HepG2 (cell line): Measurements from ENCODE around the gene DNM3. TPM values are rescaled to one million over a fixed set of nuclear protein-coding genes. Genes with fewer than 3 reads are reported as not detected.

ENCODE experiments used
- ATAC-seq: fragments of 200-7000 bp; cut with Tn5 transposase; 3 replicates; pipeline ENCODE4 v1.9.1; 2020; ENCODE audit warnings: mild to moderate bottlenecking, moderate library complexity
- BruUV-seq: library from RNA; stranded (reverse); fragments of 400-500 nt; replicated peaks from 2 replicates; lab custom pipeline; 2021; lab: Mats Ljungman, UMichigan
- CTCF ChIA-PET: fragments of 300-600 bp; formaldehyde crosslinking; extraction: SDS; loops from one replicate; lab custom pipeline; 2021; ENCODE audit warnings: low total read pairs, inconsistent platforms, low intra/inter-chr PET ratio; lab: Yijun Ruan, JAX
- POLR2A ChIA-PET: fragments of 350-600 bp; sonication (Branson Sonifier 250); formaldehyde crosslinking; loops from one replicate; lab custom pipeline; 2020; ENCODE audit warnings: antibody characterized with exemption, inconsistent platforms; lab: Yijun Ruan, JAX
- DNase-seq: peaks from one replicate; pipeline ENCODE4 v3.0.0-alpha.2; 2015; ENCODE audit warnings: low spot score
- FAIRE-seq: peaks from 3 replicates; lab custom pipeline; 2011; peaks lifted over from hg19 to GRCh38; lab: Jason Lieb, UNC
- H2AFZ ChIP-seq: one replicate; pipeline ENCODE4 v1.6.1; 2011; ENCODE audit warnings: low read length, inconsistent platforms
- H3K27ac ChIP-seq: fragments of 300-600 bp; 3 replicates; pipeline ENCODE4 v1.8.0; 2011; ENCODE audit warnings: mixed run types, mild to moderate bottlenecking, mixed read lengths, low read length, inconsistent platforms; ENCODE audit not compliant: insufficient read depth; ENCODE audit errors: extremely low read length
- H3K27me3 ChIP-seq, 2 experiments: fragments of 200-600 bp in 1 of 2; 2 replicates in 1 of 2; 3 replicates in 1 of 2; pipeline versions ENCODE4 v1.6.0 to v1.8.0; 2011; ENCODE audit warnings: low read length in 2 of 2, mild to moderate bottlenecking in 2 of 2, moderate library complexity in 2 of 2, inconsistent platforms in 1 of 2; ENCODE audit not compliant: insufficient read depth in 2 of 2, control insufficient read depth in 1 of 2
- H3K36me3 ChIP-seq, 2 experiments: fragments of 200-600 bp in 1 of 2; replicated peaks in 1 of 2; 2 replicates in 1 of 2; 3 replicates in 1 of 2; pipeline versions ENCODE4 v1.5.1 to v1.8.0; 2011; ENCODE audit warnings: low read length in 2 of 2, inconsistent platforms in 1 of 2; ENCODE audit not compliant: insufficient read depth in 2 of 2, control insufficient read depth in 1 of 2
- H3K4me1 ChIP-seq: 2 replicates; pipeline ENCODE4 v1.5.1; 2012; ENCODE audit warnings: low read length, inconsistent platforms; ENCODE audit not compliant: insufficient read depth
- H3K4me2 ChIP-seq: 2 replicates; pipeline ENCODE4 v1.6.0; 2011; ENCODE audit warnings: low read depth, low read length, inconsistent platforms
- H3K4me3 ChIP-seq, 3 experiments: fragments of 200-600 bp in 1 of 3; sonication (generic), shearing (Covaris generic) in 1 of 3; replicated peaks in 1 of 3; 2 replicates each; pipeline ENCODE4 v1.5.1; 2011 to 2016; ENCODE audit warnings: low read length in 3 of 3, inconsistent platforms in 2 of 3, low read depth in 2 of 3, mild to moderate bottlenecking in 2 of 3, control low read depth in 1 of 3, mixed read lengths in 1 of 3; ENCODE audit not compliant: insufficient read depth in 1 of 3
- H3K79me2 ChIP-seq: one replicate; pipeline ENCODE4 v1.6.1; 2011; ENCODE audit warnings: low read length, inconsistent platforms; ENCODE audit not compliant: insufficient read depth
- H3K9ac ChIP-seq: 2 replicates; pipeline ENCODE4 v1.6.0; 2011; ENCODE audit warnings: mild to moderate bottlenecking, low read depth, low read length, inconsistent platforms; ENCODE audit not compliant: insufficient read depth
- H3K9me3 ChIP-seq: 2 replicates; pipeline ENCODE4 v1.5.1; 2012; ENCODE audit warnings: mild to moderate bottlenecking, low read length
- H4K20me1 ChIP-seq: 2 replicates; pipeline ENCODE4 v1.6.0; 2011; ENCODE audit warnings: inconsistent platforms, mild to moderate bottlenecking, low read length, moderate library complexity; ENCODE audit not compliant: insufficient read depth
- ARHGAP35 ChIP-seq: sonication (generic); formaldehyde crosslinking; IDR thresholded peaks from 2 replicates; pipeline ENCODE4 v1.9.0; 2022; ENCODE audit warnings: mild to moderate bottlenecking, inconsistent platforms, moderate library complexity, missing genetic modification reagents, borderline replicate concordance
- ATF7-NPFF ChIP-seq: sonication (generic); formaldehyde crosslinking; IDR thresholded peaks from 2 replicates; pipeline ENCODE4 v1.8.1; 2023; ENCODE audit warnings: mild to moderate bottlenecking, low read depth, missing genetic modification reagents, moderate library complexity
- CBX2 ChIP-seq, 2 experiments: fragments of 200-600 bp in 1 of 2; sonication (generic); formaldehyde crosslinking in 1 of 2; IDR thresholded peaks; 2 replicates each; pipeline versions ENCODE4 v1.7.0 to v1.8.1; 2018 to 2022; ENCODE audit warnings: low read depth in 2 of 2, low read length in 1 of 2, mild to moderate bottlenecking in 1 of 2, missing genetic modification reagents in 1 of 2
- E2F5 ChIP-seq: sonication (generic); formaldehyde crosslinking; conservative IDR thresholded peaks from 2 replicates; pipeline ENCODE4 v1.4.0; 2020; ENCODE audit warnings: missing genetic modification reagents
- ETS1 ChIP-seq: sonication (generic); formaldehyde crosslinking; IDR thresholded peaks from 2 replicates; pipeline ENCODE4 v1.4.0; 2020; ENCODE audit warnings: missing genetic modification reagents
- MTA1 ChIP-seq: sonication (generic); formaldehyde crosslinking; IDR thresholded peaks from 2 replicates; pipeline ENCODE4 v1.4.0; 2020; ENCODE audit warnings: missing genetic modification reagents, mild to moderate bottlenecking, borderline replicate concordance
- PITX1 ChIP-seq: sonication (generic); formaldehyde crosslinking; IDR thresholded peaks from 2 replicates; pipeline ENCODE4 v1.5.1; 2020; ENCODE audit warnings: mild to moderate bottlenecking, missing genetic modification reagents
- RARA ChIP-seq: IDR thresholded peaks from 2 replicates; pipeline ENCODE4 v1.6.1; 2016; ENCODE audit warnings: missing genetic modification reagents, missing compliant biosample characterization
- SYNCRIP ChIP-seq: fragments of 200-400 bp; formaldehyde crosslinking; IDR thresholded peaks from 2 replicates; pipeline ENCODE4 v1.6.1; 2018; ENCODE audit warnings: mild to moderate bottlenecking, low read depth, low read length; ENCODE audit not compliant: insufficient read depth
- TBP ChIP-seq: sonication (generic); formaldehyde crosslinking; IDR thresholded peaks from 2 replicates; pipeline ENCODE4 v1.5.0; 2020; ENCODE audit warnings: missing genetic modification reagents
- ZNF367 ChIP-seq: sonication (generic); formaldehyde crosslinking; IDR thresholded peaks from 2 replicates; pipeline ENCODE4 v1.4.0; 2020; ENCODE audit warnings: missing genetic modification reagents, borderline replicate concordance
- ZNF776 ChIP-seq: sonication (generic); formaldehyde crosslinking; IDR thresholded peaks from 2 replicates; pipeline ENCODE4 v1.4.0; 2020; ENCODE audit warnings: mild to moderate bottlenecking, missing genetic modification reagents
- WGBS: methylation state at CpG from one replicate; pipeline ENCODE4 v1.1.6; 2017; ENCODE audit warnings: low lambda C conversion rate; 5-methylcytosine and 5-hydroxymethylcytosine counted together
- in situ Hi-C: cut with HindIII; loops from 2 replicates; pipeline ENCODE4 v1.10.0; 2017; ENCODE audit warnings: low pct_unique_long_range_greater_than_20kb; ENCODE audit not compliant: extremely low pct_ligation_motif_present
- intact Hi-C: fragments of 100-400 bp; cut with micrococcal nuclease; formaldehyde crosslinking; loops from one replicate; pipeline ENCODE4 v1.10.0; 2022; ENCODE audit not compliant: unreplicated experiment
- polyA plus RNA-seq, 8 experiments: library from polyadenylated mRNA; depleted of rRNA in 3 of 8; stranded (reverse) in 7 of 8; unstranded in 1 of 8; fragments of >200 nt; fragmentation: Illumina TruSeq in 4 of 8; extraction: Trizol in 4 of 8; gene quantifications; 2 replicates each; pipeline versions ENCODE4 v1.2.1 to v1.2.3, GENCODE V29; 2011 to 2016; ENCODE audit warnings: low read depth in 4 of 8, missing spikeins in 1 of 8, mixed read lengths in 1 of 8; ENCODE audit not compliant: insufficient read depth in 1 of 8
- total RNA-seq, 5 experiments: library from RNA; depleted of rRNA; stranded (reverse); fragments of >200 nt; fragmentation: Illumina TruSeq; extraction: Trizol; gene quantifications; 2 replicates each; pipeline ENCODE4 v1.2.3, GENCODE V29; 2016; ENCODE audit warnings: low read depth in 1 of 5

Gene DNM3
- total and polyA plus RNA-seq, 2 of the 13 experiments (the other 11 are each of a cell fraction or from before 2014, with no cell fraction given), result 0.05 TPM; not detected in 1

DNA sequence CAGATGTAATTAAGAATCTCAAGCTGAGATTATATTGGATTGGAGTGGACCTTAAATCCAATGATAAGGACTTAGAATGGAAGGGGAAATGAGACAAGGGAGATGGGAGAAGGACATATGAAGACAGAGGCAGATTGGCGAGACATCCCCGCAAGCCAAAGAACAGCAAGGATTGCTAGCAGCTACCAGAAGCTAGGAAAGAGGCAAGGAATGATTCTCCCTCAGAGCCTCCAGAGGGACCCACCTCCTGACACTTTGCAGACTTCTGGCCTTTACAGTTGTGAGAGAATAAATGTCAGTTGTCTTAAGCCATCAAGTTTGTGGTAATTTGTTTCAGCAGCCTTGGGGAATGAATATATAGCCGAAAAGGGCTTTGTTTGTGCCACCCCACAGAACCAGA is 39.1 kb upstream of the DNM3 start:
- ATAC-seq, result no peak
- DNase-seq, result no peak

GRCh38 chr1:171803045-171803444 is 38.3 kb upstream of the DNM3 start:
- no peak overlapping the region for H3K4me2 ChIP-seq
- WGBS, result 24% methylated on average over 2 of the region's 2 CpGs
- no peaks in the 10 kb centered on the region for H3K27me3 ChIP-seq
- H2AFZ ChIP-seq, result no peak overlapping the region
- no peak for TF ChIP-seq ETS1
- TF ChIP-seq, all 625 proteins: peak for 0
- H3K79me2 ChIP-seq, result no peaks in the 10 kb centered on the region
- no peaks in the 10 kb centered on the region for H3K9me3 ChIP-seq
- no peak for DNase-seq
- no peak overlapping the region for H3K27ac ChIP-seq
- in situ Hi-C loops, result loop anchor here (5.0 kb wide), 1 partner anchor 179 kb away; no protein-coding TSS in a partner anchor
- intact Hi-C loops, result no loop called here
- H3K4me3 ChIP-seq, result no peak overlapping the region
- ChIA-PET POLR2A (no interaction called here), CTCF (no interaction called here)
- H3K4me1 ChIP-seq, result no peaks in the 10 kb centered on the region
- H3K36me3 ChIP-seq, result no peaks in the 10 kb centered on the region; a peak in 1 of 5 replicates
- no peak for FAIRE-seq
- ATAC-seq, result no peak
- no peak overlapping the region for H3K9ac ChIP-seq
- no TSS peak for BruUV-seq
- H4K20me1 ChIP-seq, result no peaks in the 10 kb centered on the region

More for the DNA sequence above, 39.1 kb upstream of the DNM3 start:
- POLR2A ChIA-PET, result no interaction called here
- no peak overlapping the region for H3K4me2 ChIP-seq
- H2AFZ ChIP-seq, result no peak overlapping the region
- intact Hi-C loops, result no loop called here
- no peak overlapping the region for H3K9ac ChIP-seq
- no peak overlapping the region for H3K4me3 ChIP-seq
- no peaks in the 10 kb centered on the region for H3K27me3 ChIP-seq
- in situ Hi-C loops, result loop anchor here (5.0 kb wide), 1 partner anchor 180 kb away; no protein-coding TSS in a partner anchor
- no peaks in the 10 kb centered on the region for H4K20me1 ChIP-seq
- WGBS, result 89% methylated on average over 3 of the region's 3 CpGs
- peaks cover 0 to 2% of the 10 kb centered on the region in 2 experiments; a peak in 2 of 5 replicates for H3K36me3 ChIP-seq
- no peaks in the 10 kb centered on the region for H3K79me2 ChIP-seq
- TF ChIP-seq ATF7-NPFF (CRISPR knock-in tag) (no peak), RARA (CRISPR knock-in tag) (no peak), ZNF367 (CRISPR knock-in tag) (no peak), E2F5 (CRISPR knock-in tag) (no peak), TBP (CRISPR knock-in tag) (no peak), CBX2 (IDR thresholded peaks at IDR 0.05; ENCODE audit: low read depth, low read length) (no peak), CBX2 (CRISPR knock-in tag; IDR thresholded peaks at IDR 0.05; ENCODE audit: low read depth) (no peak), ARHGAP35 (CRISPR knock-in tag) (no peak), PITX1 (CRISPR knock-in tag) (no peak), SYNCRIP (no peak), ZNF776 (CRISPR knock-in tag) (no peak), MTA1 (CRISPR knock-in tag) (no peak)
- BruUV-seq, result no TSS peak
- no peaks in the 10 kb centered on the region for H3K4me1 ChIP-seq
- H3K9me3 ChIP-seq, result no peaks in the 10 kb centered on the region
- no peak overlapping the region for H3K27ac ChIP-seq
- CTCF ChIA-PET, result interaction anchor here (3.1 kb wide), 1 partner anchor 182 kb away, joined by 23 read pairs; no protein-coding TSS in a partner anchor
- no peak for FAIRE-seq
